Measurements from ENCODE around the gene GDI1.

GRCh38 chrX:154470434-154470833, 33.5 kb downstream of the GDI1 start:
- TF ChIP-seq SMARCC2 (IDR thresholded peaks at IDR 0.05; ENCODE audit: low read depth) (no peak), SP1 (CRISPR knock-in tag; IDR thresholded peaks at IDR 0.05) (no peak), POLR2A (conservative IDR thresholded peaks at IDR 0.05) (no peak), POLR2AphosphoS2 (IDR thresholded peaks at IDR 0.05; ENCODE audit: low read length) (no peak), ZBTB40 (IDR thresholded peaks at IDR 0.05) (no peak), ZBTB40 (CRISPR knock-in tag; IDR thresholded peaks at IDR 0.05) (no peak), SIN3A (IDR thresholded peaks at IDR 0.05; ENCODE audit: borderline replicate concordance in 2 of 2, control insufficient read depth in 1 of 2, low read depth in 2 of 2, low read length in 2 of 2) (no peak)
